AG09319 (cell line): ENCODE data around the gene IRAK2.

Experiments used
- DNase-seq: peaks from one replicate; pipeline ENCODE4 v3.0.0-alpha.2; 2010; ENCODE audit warnings: low read depth; ENCODE audit errors: extremely low read depth
- CTCF ChIP-seq: IDR thresholded peaks from 2 replicates; pipeline ENCODE4 v1.5.1; 2011; ENCODE audit warnings: low read depth, mild to moderate bottlenecking, inconsistent platforms, low read length, moderate library complexity

IRAK2 gene

GRCh38 chr3:10194328-10195071 lies 29.8 kb downstream of the IRAK2 start:
- TF ChIP-seq CTCF: no peak
- DNase-seq: no peak

- TF ChIP-seq CTCF: no peak
- no peak for DNase-seq
Observed at GRCh38 chr3:10195366-10196089, 30.8 kb downstream of the IRAK2 start.

GRCh38 chr3:10196389-10197052 lies 31.8 kb downstream of the IRAK2 start:
- no peak for DNase-seq
- TF ChIP-seq CTCF: no peak

GRCh38 chr3:10198226-10198625 lies 33.5 kb downstream of the IRAK2 start:
- no peak for DNase-seq

GRCh38 chr3:10198761-10199649 lies 34.3 kb downstream of the IRAK2 start:
- no peak for TF ChIP-seq CTCF
- DNase-seq: no peak

More at GRCh38 chr3:10198226-10198625, 33.5 kb downstream of the IRAK2 start:
- no peak for TF ChIP-seq CTCF

- DNase-seq: no peak
- TF ChIP-seq CTCF: no peak
Observed at GRCh38 chr3:10204921-10205320, 40.2 kb downstream of the IRAK2 start.
